Measurements from ENCODE around the gene PDE4D. TPM values are rescaled to one million over a fixed set of nuclear protein-coding genes. Genes with fewer than 3 reads are reported as not detected.

Gene PDE4D
- total RNA-seq, 1 donor from 2014 or later, result 44.8 TPM

- DNase-seq (ENCODE audit: low spot score in 2 of 2), result no peak
- no peaks in the 10 kb centered on the region for H3K36me3 ChIP-seq
- no peak overlapping the region for H3K4me3 ChIP-seq
- intact Hi-C loops (cut with DNase I), result loop anchor here (5.0 kb wide), 1 partner anchor 611 kb away; no protein-coding TSS in a partner anchor
- no peak overlapping the region for H3K27ac ChIP-seq
- H3K9me3 ChIP-seq, result no peaks in the 10 kb centered on the region
- H3K27me3 ChIP-seq, result no peaks in the 10 kb centered on the region
- no peak for TF ChIP-seq CTCF (IDR thresholded peaks at IDR 0.05)
- no peaks in the 10 kb centered on the region for H3K4me1 ChIP-seq
Measured at GRCh38 chr5:59186623-59187022, 706.9 kb downstream of the PDE4D start.

- Histone ChIP-seq H3K9me3 (no peaks in the 10 kb centered on the region), H3K27me3 (no peaks in the 10 kb centered on the region), H3K4me3 (no peak overlapping the region), H3K36me3 (no peaks in the 10 kb centered on the region), H3K4me1 (no peaks in the 10 kb centered on the region), H3K27ac (no peak overlapping the region)
- no peak for TF ChIP-seq CTCF (IDR thresholded peaks at IDR 0.05)
- DNase-seq (ENCODE audit: low spot score in 2 of 2), result no peak
- intact Hi-C loops (cut with DNase I), result loop anchor here (5.0 kb wide), 1 partner anchor 611 kb away; no protein-coding TSS in a partner anchor
Measured at GRCh38 chr5:59185757-59186385, 707.7 kb downstream of the PDE4D start.

GRCh38 chr5:59184769-59185168 is 708.8 kb downstream of the PDE4D start:
- H3K36me3 ChIP-seq, result no peaks in the 10 kb centered on the region
- H3K4me3 ChIP-seq, result no peak overlapping the region
- no peak overlapping the region for H3K27ac ChIP-seq
- H3K27me3 ChIP-seq, result no peaks in the 10 kb centered on the region
- no peaks in the 10 kb centered on the region for H3K9me3 ChIP-seq
- intact Hi-C loops (cut with DNase I), result loop anchor here (5.0 kb wide), 1 partner anchor 613 kb away; no protein-coding TSS in a partner anchor
- no peak for TF ChIP-seq CTCF (IDR thresholded peaks at IDR 0.05)
- no peaks in the 10 kb centered on the region for H3K4me1 ChIP-seq
- no peak for DNase-seq (ENCODE audit: low spot score in 2 of 2)

- Histone ChIP-seq H3K36me3 (no peaks in the 10 kb centered on the region), H3K9me3 (no peaks in the 10 kb centered on the region), H3K27ac (no peak overlapping the region), H3K27me3 (no peaks in the 10 kb centered on the region), H3K4me1 (no peaks in the 10 kb centered on the region), H3K4me3 (no peak overlapping the region)
- no peak for DNase-seq (ENCODE audit: low spot score in 2 of 2)
- intact Hi-C loops (cut with DNase I), result no loop called here
- TF ChIP-seq CTCF (IDR thresholded peaks at IDR 0.05), result no peak
Measured at GRCh38 chr5:59182760-59183159, 710.8 kb downstream of the PDE4D start.

- Histone ChIP-seq H3K4me3 (no peak overlapping the region), H3K27ac (no peak overlapping the region), H3K4me1 (no peaks in the 10 kb centered on the region), H3K27me3 (no peaks in the 10 kb centered on the region), H3K36me3 (no peaks in the 10 kb centered on the region), H3K9me3 (no peaks in the 10 kb centered on the region)
- intact Hi-C loops (cut with DNase I), result no loop called here
- no peak for TF ChIP-seq CTCF (IDR thresholded peaks at IDR 0.05)
- DNase-seq (ENCODE audit: low spot score in 2 of 2), result no peak
Measured at GRCh38 chr5:59180515-59180914, 713.0 kb downstream of the PDE4D start.
